H1 (cell line): ENCODE measurements around the gene CHCHD3. TPM values are rescaled to one million over a fixed set of nuclear protein-coding genes. Genes with fewer than 3 reads are reported as not detected.

ENCODE experiments used
- CTCF ChIA-PET: fragments of 300-600 bp; sonication (Branson Sonifier 250); formaldehyde crosslinking; loops from one replicate; lab custom pipeline; 2021; ENCODE audit not compliant: partially characterized antibody; lab: Charles Lee
- POLR2A ChIA-PET: fragments of 300-600 bp; sonication (Branson Sonifier 250); formaldehyde crosslinking; loops from one replicate; lab custom pipeline; 2021; ENCODE audit warnings: inconsistent platforms; ENCODE audit not compliant: partially characterized antibody; lab: Charles Lee
- DNase-seq, 2 experiments: peaks; one replicate each; pipeline versions ENCODE4 v3.0.0 to v3.0.0-alpha.2; 2010 to 2022; ENCODE audit warnings: low spot score in 2 of 2, low read depth in 1 of 2, mixed read lengths in 1 of 2
- FAIRE-seq: peaks from 2 replicates; lab custom pipeline; 2011; peaks lifted over from hg19 to GRCh38; lab: Jason Lieb, UNC
- H2AFZ ChIP-seq: 2 replicates; pipeline ENCODE4 v1.8.1; 2012; ENCODE audit warnings: low read length, inconsistent platforms
- H2AK5ac ChIP-seq: 2 replicates; pipeline ENCODE4 v1.6.1; 2013; ENCODE audit warnings: low read depth, low read length
- H2BK120ac ChIP-seq: replicated peaks from 2 replicates; pipeline ENCODE3; 2013; ENCODE audit warnings: low read depth, low read length, inconsistent platforms
- H2BK12ac ChIP-seq: 2 replicates; pipeline ENCODE4 v1.6.1; 2013; ENCODE audit warnings: low read depth, low read length
- H2BK15ac ChIP-seq: 2 replicates; pipeline ENCODE4 v1.6.1; 2013; ENCODE audit warnings: low read length
- H2BK20ac ChIP-seq: 2 replicates; pipeline ENCODE4 v1.6.1; 2013; ENCODE audit warnings: low read length
- H2BK5ac ChIP-seq: 2 replicates; pipeline ENCODE4 v1.6.1; 2013; ENCODE audit warnings: low read depth, low read length
- H3K14ac ChIP-seq: 2 replicates; pipeline ENCODE4 v1.6.1; 2013; ENCODE audit warnings: inconsistent platforms; ENCODE audit not compliant: insufficient read length
- H3K18ac ChIP-seq: 2 replicates; pipeline ENCODE4 v1.6.1; 2013; ENCODE audit warnings: low read length; ENCODE audit errors: extremely low read depth
- H3K23ac ChIP-seq: 2 replicates; pipeline ENCODE4 v1.6.1; 2013; ENCODE audit warnings: inconsistent platforms; ENCODE audit not compliant: insufficient read length
- H3K23me2 ChIP-seq: 2 replicates; pipeline ENCODE4 v1.6.1; 2013; ENCODE audit warnings: low read depth, low read length
- H3K27ac ChIP-seq: 2 replicates; pipeline ENCODE4 v1.6.1; 2011; ENCODE audit warnings: low read depth, low read length, inconsistent platforms
- H3K27me3 ChIP-seq, 4 experiments: replicated peaks in 1 of 4; 1 replicate in 1 of 4; 2 replicates in 3 of 4; pipeline versions ENCODE4 v1.6.1 to v1.8.1; 2011 to 2013; ENCODE audit warnings: low read length in 3 of 4, mild to moderate bottlenecking in 3 of 4, inconsistent platforms in 2 of 4, mixed read lengths in 2 of 4, moderate library complexity in 1 of 4; ENCODE audit not compliant: control insufficient read depth in 3 of 4, insufficient read depth in 3 of 4; ENCODE audit errors: extremely low read depth in 1 of 4
- H3K36me3 ChIP-seq, 4 experiments: 2 replicates each; pipeline versions ENCODE4 v1.6.1 to v1.8.1; 2011 to 2013; ENCODE audit warnings: mild to moderate bottlenecking in 4 of 4, low read length in 3 of 4, moderate library complexity in 2 of 4, control low read depth in 1 of 4, inconsistent platforms in 1 of 4; ENCODE audit not compliant: insufficient read depth in 4 of 4, control insufficient read depth in 2 of 4
- H3K4ac ChIP-seq: replicated peaks from 2 replicates; pipeline ENCODE3; 2013; ENCODE audit warnings: low read length, low read depth, mixed read lengths, inconsistent platforms; ENCODE audit not compliant: insufficient read length
- H3K4me1 ChIP-seq, 4 experiments: replicated peaks in 1 of 4; 1 replicate in 1 of 4; 2 replicates in 3 of 4; pipeline versions ENCODE4 v1.6.1 to v1.8.1; 2011 to 2013; ENCODE audit warnings: low read length in 3 of 4, inconsistent platforms in 2 of 4, mixed read lengths in 1 of 4; ENCODE audit not compliant: insufficient read depth in 4 of 4, control insufficient read depth in 3 of 4
- H3K4me2 ChIP-seq, 2 experiments: 2 replicates each; pipeline versions ENCODE4 v1.6.1 to v1.8.1; 2011 to 2013; ENCODE audit warnings: low read depth in 2 of 2, low read length in 2 of 2, control low read depth in 1 of 2, inconsistent platforms in 1 of 2, mild to moderate bottlenecking in 1 of 2; ENCODE audit not compliant: insufficient read depth in 1 of 2
- H3K4me3 ChIP-seq, 4 experiments: fragments of 200-600, 300-600 bp in 1 of 4; sonication (generic), shearing (Covaris generic), sonication (Bioruptor Twin) in 1 of 4; 2 replicates each; pipeline versions ENCODE4 v1.5.1 to v1.8.1; 2011 to 2016; ENCODE audit warnings: low read length in 4 of 4, low read depth in 3 of 4, control low read depth in 2 of 4, inconsistent platforms in 2 of 4, mild to moderate bottlenecking in 2 of 4, mixed read lengths in 1 of 4, moderate library complexity in 1 of 4; ENCODE audit not compliant: insufficient read depth in 2 of 4; ENCODE audit errors: extremely low read depth in 1 of 4
- H3K56ac ChIP-seq: replicated peaks from 2 replicates; pipeline ENCODE3; 2013; ENCODE audit warnings: low read depth, mild to moderate bottlenecking, mixed read lengths, low read length, inconsistent platforms; ENCODE audit not compliant: insufficient read length
- H3K79me1 ChIP-seq: 2 replicates; pipeline ENCODE4 v1.6.1; 2013; ENCODE audit warnings: low read depth, low read length, control low read depth
- H3K79me2 ChIP-seq, 2 experiments: 2 replicates each; pipeline versions ENCODE4 v1.6.1 to v1.8.1; 2012 to 2013; ENCODE audit warnings: low read length in 2 of 2, mild to moderate bottlenecking in 2 of 2, inconsistent platforms in 1 of 2; ENCODE audit not compliant: insufficient read depth in 2 of 2, control insufficient read depth in 1 of 2
- H3K9ac ChIP-seq, 4 experiments: replicated peaks in 1 of 4; 1 replicate in 1 of 4; 2 replicates in 3 of 4; pipeline versions ENCODE4 v1.6.1 to v1.8.1; 2011 to 2013; ENCODE audit warnings: low read depth in 3 of 4, low read length in 3 of 4, control low read depth in 2 of 4, mild to moderate bottlenecking in 2 of 4, moderate library complexity in 2 of 4, inconsistent platforms in 1 of 4; ENCODE audit errors: extremely low read depth in 1 of 4
- H3K9me3 ChIP-seq, 2 experiments: 2 replicates each; pipeline versions ENCODE4 v1.6.1 to v1.8.1; 2012 to 2013; ENCODE audit warnings: mild to moderate bottlenecking in 2 of 2, moderate library complexity in 2 of 2, control low read depth in 1 of 2, inconsistent platforms in 1 of 2, low read depth in 1 of 2, low read length in 1 of 2, mixed read lengths in 1 of 2; ENCODE audit not compliant: insufficient read depth in 2 of 2
- H4K20me1 ChIP-seq, 2 experiments: replicated peaks in 1 of 2; 2 replicates each; pipeline versions ENCODE3 to v1.8.1; 2011 to 2013; ENCODE audit warnings: inconsistent platforms in 2 of 2, low read length in 2 of 2, mild to moderate bottlenecking in 1 of 2; ENCODE audit not compliant: insufficient read depth in 2 of 2, control insufficient read depth in 1 of 2
- H4K5ac ChIP-seq: 2 replicates; pipeline ENCODE4 v1.6.1; 2013; ENCODE audit warnings: low read length, low read depth, mixed read lengths, inconsistent platforms; ENCODE audit not compliant: insufficient read length
- H4K8ac ChIP-seq: 2 replicates; pipeline ENCODE4 v1.8.0; 2013; ENCODE audit warnings: mild to moderate bottlenecking, moderate library complexity, low read length, inconsistent platforms; ENCODE audit not compliant: insufficient read depth; ENCODE audit errors: extremely low read depth
- H4K91ac ChIP-seq: replicated peaks from 2 replicates; pipeline ENCODE3; 2013; ENCODE audit warnings: low read length, mixed read lengths, inconsistent platforms; ENCODE audit not compliant: insufficient read length
- BACH1 ChIP-seq: IDR thresholded peaks from 2 replicates; pipeline ENCODE4 v1.6.1; 2012; ENCODE audit warnings: low read length, improper control_type of control experiment
- BRCA1 ChIP-seq: IDR thresholded peaks from 2 replicates; pipeline ENCODE4 v1.6.1; 2012; ENCODE audit warnings: low read depth, low read length, improper control_type of control experiment
- CBX5 ChIP-seq: fragments of 300-800, 300-1000 bp; sonication (generic); IDR thresholded peaks from 2 replicates; pipeline ENCODE4 v1.7.1; 2016; ENCODE audit warnings: antibody characterized with exemption, low read length, low read depth
- CBX8 ChIP-seq: fragments of 300-800, 300-1000 bp; sonication (generic); IDR thresholded peaks from 2 replicates; pipeline ENCODE4 v1.7.1; 2016; ENCODE audit warnings: low read depth, low read length, borderline replicate concordance
- CREB1 ChIP-seq: IDR thresholded peaks from 2 replicates; pipeline ENCODE4 v1.6.1; 2012; ENCODE audit warnings: inconsistent platforms
- EZH2 ChIP-seq: fragments of 200-600 bp; sonication (generic); IDR thresholded peaks from 2 replicates; pipeline ENCODE4 v1.7.1; 2012; ENCODE audit warnings: low read depth, mild to moderate bottlenecking, moderate library complexity, low read length, inconsistent platforms; ENCODE audit not compliant: severe bottlenecking
- GABPA ChIP-seq: IDR thresholded peaks from 2 replicates; pipeline ENCODE4 v1.6.1; 2011; ENCODE audit warnings: mild to moderate bottlenecking, low read length, moderate library complexity, borderline replicate concordance; ENCODE audit not compliant: insufficient read depth
- JUN ChIP-seq: IDR thresholded peaks from 2 replicates; pipeline ENCODE4 v1.6.1; 2011; ENCODE audit warnings: low read depth, mild to moderate bottlenecking, improper control_type of control experiment, low read length
- MAFK ChIP-seq: IDR thresholded peaks from 2 replicates; pipeline ENCODE4 v1.6.1; 2012; ENCODE audit warnings: low read depth, mild to moderate bottlenecking, improper control_type of control experiment, low read length
- MAX ChIP-seq: IDR thresholded peaks from 2 replicates; pipeline ENCODE4 v1.6.1; 2012; ENCODE audit warnings: inconsistent platforms
- TCF12 ChIP-seq: IDR thresholded peaks from 2 replicates; pipeline ENCODE4 v1.6.1; 2011; ENCODE audit warnings: low read depth, mild to moderate bottlenecking, low read length
- WGBS, 2 experiments: shearing (Covaris generic) in 1 of 2; methylation state at CpG; one replicate each; pipeline versions ENCODE4 v1.1.6 to v1.1.7; 2013 to 2015; ENCODE audit warnings: low lambda C conversion rate in 2 of 2, mixed read lengths in 2 of 2, inconsistent platforms in 1 of 2, low coverage in 1 of 2, missing lambda C conversion rate in 1 of 2; ENCODE audit not compliant: insufficient replicate concordance in 2 of 2, insufficient coverage in 1 of 2, insufficient read length in 1 of 2; ENCODE audit errors: extremely low coverage in 1 of 2, missing lambda C conversion rate in 1 of 2; 5-methylcytosine and 5-hydroxymethylcytosine counted together
- polyA plus RNA-seq, 7 experiments: library from polyadenylated mRNA; depleted of rRNA in 3 of 7; stranded (reverse) in 5 of 7; unstranded in 2 of 7; fragments of >200 nt in 5 of 7; fragments of 200-250 nt in 2 of 7; gene quantifications; 1 replicate in 5 of 7; 2 replicates in 1 of 7; 4 replicates in 1 of 7; pipeline versions ENCODE4 v1.2.1 to v1.2.3, GENCODE V29; 2011 to 2013; ENCODE audit warnings: missing spikeins in 2 of 7, mixed read lengths in 2 of 7
- total RNA-seq: library from RNA; stranded (reverse); fragmentation: NEBNext Ultra II Directional; extraction: Animal tissue kit (Norgen Biotek cat#: 25700); gene quantifications from 2 replicates; pipeline ENCODE4 v1.2.1, GENCODE V29; 2021

CHCHD3 gene
- total and polyA plus RNA-seq, 2 of the 8 experiments (the other 6 are each of a cell fraction or from before 2014, with no cell fraction given), result 42.9 to 137 TPM

DNA sequence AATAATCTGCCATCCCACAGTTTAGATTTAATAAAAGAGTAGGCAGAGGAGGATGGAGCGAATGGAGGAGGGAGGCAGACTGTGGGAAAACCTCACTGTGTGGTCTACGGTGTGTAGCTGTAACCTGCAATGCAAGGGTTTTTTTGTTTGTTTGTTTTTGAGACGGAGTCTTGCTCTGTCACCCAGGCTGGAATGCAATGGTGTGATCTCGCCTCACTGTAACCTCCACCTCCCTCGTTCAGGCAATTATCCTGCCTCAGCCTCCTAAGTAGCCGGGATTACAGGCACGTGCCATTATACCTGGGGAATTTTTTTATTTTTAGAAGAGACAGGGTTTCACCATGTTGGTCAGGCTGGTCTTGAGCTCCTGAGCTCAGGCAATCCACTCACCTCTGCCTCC lies 321.0 kb downstream of the CHCHD3 start:
- Histone ChIP-seq H4K8ac (no peak overlapping the region), H3K4ac (no peak overlapping the region), H3K18ac (no peak overlapping the region), H2BK120ac (no peak overlapping the region), H2BK20ac (no peak overlapping the region), H4K91ac (no peak overlapping the region), H2BK12ac (no peak overlapping the region), H3K4me2 (no peak overlapping the region), H3K9ac (no peak overlapping the region), H2BK5ac (no peak overlapping the region), H3K79me1 (no peaks in the 10 kb centered on the region; the same call in 1 of the 2 replicates), H4K20me1 (no peaks in the 10 kb centered on the region), H2BK15ac (no peak overlapping the region), H3K14ac (no peak overlapping the region), H2AFZ (no peak overlapping the region), H3K79me2 (no peaks in the 10 kb centered on the region), H3K56ac (no peak overlapping the region), H3K4me1 (no peaks in the 10 kb centered on the region; a peak in 1 of 7 replicates), H2AK5ac (no peak overlapping the region), H4K5ac (no peak overlapping the region), H3K27me3 (no peaks in the 10 kb centered on the region), H3K4me3 (no peak overlapping the region), H3K9me3 (no peaks in the 10 kb centered on the region), H3K23me2 (no peaks in the 10 kb centered on the region; the same call in 1 of the 2 replicates), H3K23ac (no peak overlapping the region), H3K27ac (no peak overlapping the region), H3K36me3 (no peaks in the 10 kb centered on the region)
- TF ChIP-seq CBX8, result no peak
- TF ChIP-seq CREB1, result no peak
- no peak for TF ChIP-seq BACH1
- no peak for TF ChIP-seq EZH2
- no peak for TF ChIP-seq BRCA1
- TF ChIP-seq JUN, result no peak
- no peak for TF ChIP-seq MAFK
- no peak for TF ChIP-seq TCF12
- no peak for TF ChIP-seq MAX
- TF ChIP-seq CBX5, result no peak
- TF ChIP-seq GABPA, result no peak
- no peak for DNase-seq
- ChIA-PET POLR2A (no interaction called here), CTCF (interaction anchor here (0.6 kb wide), 1 partner anchor 108 kb away, joined by 3 read pairs; no protein-coding TSS in a partner anchor)
- 78% methylated on average over 7 of the region's 7 CpGs; no CpG with 5 or more reads in 1 of the 2 experiments for WGBS, 2 experiments
- no peak for FAIRE-seq
